Midbrain (tissue), 1 donor: ENCODE data around the gene ALCAM.
"Not testable (repeated sequence)": the region's sequence is repeated elsewhere in the genome, so short reads cannot be mapped to it uniquely, and the experiment has no call there.

Experiments used
- DNase-seq: peaks from one replicate; lab custom pipeline; 2025; lab: John Stamatoyannopoulos, UW

ALCAM gene

GRCh38 chr3:105388176-105388575 lies 21.5 kb downstream of the ALCAM start:
- DNase-seq, result no peak

GRCh38 chr3:105389759-105390158 lies 23.1 kb downstream of the ALCAM start:
- not testable (repeated sequence) for DNase-seq

DNA sequence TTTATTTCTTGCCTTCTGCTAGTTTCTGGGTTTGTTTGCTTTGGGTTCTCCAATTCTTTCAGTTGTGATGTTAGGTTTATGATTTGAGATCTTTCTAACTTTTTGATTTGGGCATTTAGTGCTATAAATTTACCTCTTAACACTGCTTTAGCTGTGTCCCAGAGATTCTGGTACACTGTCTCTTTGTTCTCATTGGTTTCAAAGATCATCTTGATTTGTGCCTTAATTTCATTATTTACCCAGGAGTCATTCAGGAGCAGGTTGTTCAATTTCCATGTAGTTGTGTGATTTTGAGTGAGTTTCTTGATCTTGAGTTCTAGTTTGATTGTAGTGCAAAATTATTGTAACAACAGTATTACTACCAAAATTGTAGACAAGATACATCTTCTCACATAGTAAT lies 25.9 kb downstream of the ALCAM start:
- DNase-seq, result not testable (repeated sequence)

DNA sequence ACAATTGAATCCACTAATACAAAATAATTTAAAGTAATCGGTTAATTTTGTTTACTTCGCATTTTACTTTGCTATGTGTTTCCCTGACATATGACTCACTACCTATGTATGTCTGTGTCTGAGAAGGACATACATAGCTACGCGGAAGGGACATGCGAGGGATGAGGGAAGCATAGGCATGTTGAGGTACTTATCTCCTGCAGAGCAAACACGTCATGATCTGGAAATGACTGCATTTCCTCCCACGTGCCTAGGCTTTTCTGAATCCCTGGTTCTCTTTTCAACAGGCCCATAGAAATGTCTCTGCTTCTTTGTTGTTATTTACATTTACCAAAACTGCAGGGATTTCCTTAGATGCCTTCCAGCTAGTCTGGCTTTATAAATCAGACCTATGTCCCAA lies 27.5 kb downstream of the ALCAM start:
- DNase-seq, result no peak

DNA sequence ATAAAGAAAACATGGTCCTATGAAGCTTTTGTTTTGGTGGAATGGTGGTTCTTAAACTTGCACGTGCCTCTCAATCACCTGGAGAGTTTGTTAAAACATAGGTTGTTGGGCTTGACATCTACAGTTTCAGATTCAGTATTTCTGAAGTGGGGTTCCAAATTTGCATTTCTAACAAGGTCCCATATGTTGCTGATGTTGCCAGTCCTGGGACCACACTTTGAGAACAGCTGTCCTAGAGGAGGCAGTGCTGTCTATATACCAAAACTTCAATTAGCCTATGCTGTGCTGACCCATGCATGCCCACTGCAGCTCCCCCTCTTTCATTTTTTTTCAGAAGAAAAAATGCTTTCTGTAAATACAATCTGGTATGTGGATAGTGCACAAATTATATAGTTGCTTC lies 31.3 kb downstream of the ALCAM start:
- DNase-seq, result no peak

DNA sequence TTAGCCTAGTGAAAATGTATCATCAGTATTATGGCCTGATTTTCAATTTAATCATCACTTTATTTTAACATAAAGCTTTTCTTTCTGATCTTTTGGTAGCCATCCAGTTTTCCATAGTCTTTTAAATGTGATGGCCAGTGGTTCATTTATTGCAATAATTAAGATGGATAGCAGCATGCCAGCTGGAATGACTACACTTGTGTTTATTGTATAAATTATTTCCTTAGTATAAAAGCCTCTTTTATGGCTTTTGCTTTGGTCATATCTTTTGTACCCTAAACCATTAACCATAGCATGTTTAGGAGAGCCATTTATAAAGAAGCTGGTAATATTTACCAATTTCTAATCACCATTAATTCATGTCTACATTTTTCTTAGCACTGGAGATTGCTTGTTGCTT lies 31.7 kb downstream of the ALCAM start:
- no peak for DNase-seq

GRCh38 chr3:105399062-105399461 lies 32.4 kb downstream of the ALCAM start:
- DNase-seq, result no peak

DNA sequence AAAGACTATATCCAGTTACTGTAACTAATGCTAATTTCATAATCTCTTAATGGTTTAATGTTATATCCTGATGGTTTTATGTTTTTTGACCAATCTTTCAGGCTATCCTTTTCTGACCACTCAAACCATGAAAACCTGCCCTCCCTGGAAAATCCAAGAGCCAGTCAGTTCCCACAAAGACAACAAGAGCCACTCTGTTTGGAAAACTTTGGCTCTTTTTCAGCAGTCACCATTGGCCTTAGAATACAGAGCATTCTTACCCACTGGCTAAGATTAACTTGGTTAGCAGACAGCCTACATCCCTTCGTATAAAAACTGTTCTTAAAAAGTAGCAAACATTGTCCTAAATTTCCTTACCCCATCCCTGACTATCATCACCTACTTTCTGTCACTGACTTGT lies 32.9 kb downstream of the ALCAM start:
- peak; percentile 82 for DNase-seq

DNA sequence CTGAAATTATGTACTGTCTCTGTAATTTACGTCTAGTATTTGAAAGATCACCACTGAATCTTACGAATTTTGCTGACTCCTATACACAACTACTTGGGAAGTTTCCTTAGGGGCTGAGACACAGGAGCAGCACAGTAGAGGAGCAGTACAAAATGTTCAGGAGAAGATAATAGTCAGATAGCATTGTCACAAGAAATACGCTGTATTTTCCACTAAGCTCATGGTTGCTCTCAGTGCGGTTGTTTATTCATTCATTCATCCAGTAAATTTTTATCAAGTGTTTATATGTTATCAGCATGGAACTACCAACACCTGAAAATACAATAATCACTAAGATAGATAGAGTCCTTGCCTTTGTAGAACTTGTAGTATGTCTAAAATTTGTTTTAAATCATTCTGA lies 34.5 kb downstream of the ALCAM start:
- DNase-seq, result no peak

DNA sequence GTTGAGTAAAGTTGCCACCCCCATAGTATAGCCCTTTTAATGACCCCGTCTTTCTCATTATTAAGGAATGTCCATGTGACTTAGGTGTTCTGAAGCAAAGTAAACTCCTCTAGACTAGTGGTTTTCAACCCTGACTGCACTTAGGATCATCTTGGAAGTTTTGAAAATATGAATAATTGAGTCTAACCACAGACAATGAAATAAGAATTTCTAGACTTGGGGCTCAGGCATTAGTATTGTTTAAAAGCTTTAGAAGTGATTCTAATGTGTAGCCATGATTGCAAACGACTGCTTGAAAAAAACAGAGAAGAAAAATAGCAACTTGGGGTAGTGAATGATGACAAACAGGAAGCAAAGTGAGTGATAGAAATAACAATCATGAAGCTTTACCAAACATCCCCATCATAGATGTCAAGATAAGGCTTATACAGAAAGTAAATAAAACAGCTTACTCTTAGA lies 35.0 kb downstream of the ALCAM start:
- no peak for DNase-seq

DNA sequence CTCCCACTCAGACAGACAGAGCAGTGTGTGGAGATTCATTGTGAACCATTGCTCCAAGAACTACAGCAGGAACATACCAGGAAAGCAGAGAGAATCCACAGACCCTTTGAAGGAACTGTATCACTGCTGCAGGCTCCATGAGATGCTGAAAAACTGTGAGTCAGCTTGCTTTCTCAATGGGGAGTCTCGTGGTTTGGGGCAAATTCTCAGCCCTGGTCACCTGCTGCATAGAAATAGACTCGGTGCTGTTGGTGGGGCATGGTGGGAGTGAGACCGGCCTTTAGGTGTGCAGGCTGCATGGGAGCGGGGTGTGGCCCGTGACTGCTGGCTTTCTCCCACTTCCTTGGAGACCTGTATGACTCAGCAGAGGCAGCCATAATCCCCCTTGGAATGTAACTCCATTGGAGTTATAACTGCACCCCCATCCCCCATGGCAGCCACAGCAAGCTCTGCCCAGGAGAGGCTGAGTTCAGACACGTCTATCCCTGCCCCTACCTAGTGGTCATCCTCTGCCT lies 35.6 kb downstream of the ALCAM start:
- DNase-seq, result no peak

DNA sequence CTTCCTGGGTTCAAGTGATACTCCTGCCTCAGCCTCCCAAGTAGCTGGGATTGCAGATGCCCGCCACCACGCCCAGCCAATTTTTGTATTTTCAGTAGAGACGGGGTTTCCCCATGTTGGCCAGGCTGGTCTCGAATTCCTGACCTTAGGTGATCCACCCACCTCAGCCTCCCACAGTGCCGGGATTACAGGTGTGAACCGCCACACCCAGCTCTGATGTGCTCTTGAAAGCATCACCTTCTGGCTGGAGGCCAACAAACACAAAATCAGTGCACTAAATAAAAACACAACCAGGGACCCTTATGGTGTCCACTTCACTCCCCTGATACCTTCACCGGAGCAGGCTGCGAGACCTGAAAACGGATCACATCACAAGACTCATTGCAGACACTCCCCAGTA lies 36.3 kb downstream of the ALCAM start:
- DNase-seq, result not testable (repeated sequence)

DNA sequence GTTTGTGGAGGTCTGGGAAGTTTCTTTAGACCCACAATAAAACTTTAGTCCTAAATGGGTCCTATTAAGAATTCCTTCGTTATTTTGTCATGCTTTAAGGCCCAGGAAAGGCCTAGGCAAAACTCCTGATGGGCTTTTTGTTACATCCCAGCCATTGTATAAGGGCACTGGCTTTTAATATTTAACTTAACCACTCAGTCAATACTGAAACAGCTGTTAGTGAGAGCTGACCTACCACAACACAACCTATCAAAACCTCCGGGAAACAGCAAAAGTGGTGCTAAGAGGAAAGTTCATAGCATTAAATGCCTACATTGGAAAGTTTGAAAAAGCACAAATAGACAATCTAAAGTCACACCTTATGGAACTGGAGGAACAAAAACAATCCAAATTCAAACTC lies 39.6 kb downstream of the ALCAM start:
- DNase-seq, result no peak

DNA sequence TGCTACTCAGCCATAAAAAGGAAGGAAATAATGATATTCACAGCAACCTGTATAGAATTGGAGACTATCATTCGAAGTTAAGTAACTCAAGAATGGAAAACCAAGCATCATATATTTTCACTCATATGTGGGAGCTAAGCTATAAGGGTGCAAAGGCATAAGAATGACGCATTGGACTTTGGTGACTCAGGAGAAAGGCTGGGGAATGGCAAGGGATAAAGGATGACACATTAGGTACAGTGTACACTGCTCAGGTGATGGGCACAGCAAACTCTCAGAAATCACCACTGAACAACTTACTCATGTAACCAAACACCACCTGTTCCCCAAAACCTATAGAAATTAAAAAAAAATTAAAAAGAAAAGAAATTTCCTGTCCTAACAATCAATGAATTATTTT lies 42.7 kb downstream of the ALCAM start:
- no peak for DNase-seq

DNA sequence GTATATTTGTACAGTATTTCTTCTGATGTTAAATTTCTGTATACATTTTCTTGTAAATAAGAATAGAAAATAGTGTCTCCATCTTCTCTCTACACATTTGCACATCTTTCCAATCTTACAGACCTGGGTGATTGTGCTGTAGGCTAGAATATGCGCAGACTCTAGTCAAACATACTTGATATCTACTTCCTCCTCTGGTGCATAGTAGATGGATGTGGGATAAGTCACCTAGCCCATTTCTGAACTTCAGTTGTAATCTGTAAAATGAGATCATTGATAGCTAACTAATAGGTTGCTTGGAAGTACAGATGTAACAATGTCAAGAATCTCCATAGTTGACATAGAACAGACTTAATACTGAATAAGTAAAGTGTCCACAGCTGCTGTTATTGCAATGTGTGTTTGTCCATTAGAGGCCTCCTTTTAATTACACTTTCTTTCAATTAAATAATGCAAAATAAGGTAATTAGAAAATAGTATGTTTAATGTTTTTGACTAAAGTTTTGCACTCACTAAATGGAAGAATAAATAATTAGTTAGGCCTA lies 46.7 kb downstream of the ALCAM start:
- no peak for DNase-seq

- peak; percentile 34 for DNase-seq
These were observed 48.1 kb downstream of the ALCAM start for GRCh38 chr3:105414841-105415240.

- DNase-seq, result no peak
These were observed 49.2 kb downstream of the ALCAM start for GRCh38 chr3:105415951-105416350.

DNA sequence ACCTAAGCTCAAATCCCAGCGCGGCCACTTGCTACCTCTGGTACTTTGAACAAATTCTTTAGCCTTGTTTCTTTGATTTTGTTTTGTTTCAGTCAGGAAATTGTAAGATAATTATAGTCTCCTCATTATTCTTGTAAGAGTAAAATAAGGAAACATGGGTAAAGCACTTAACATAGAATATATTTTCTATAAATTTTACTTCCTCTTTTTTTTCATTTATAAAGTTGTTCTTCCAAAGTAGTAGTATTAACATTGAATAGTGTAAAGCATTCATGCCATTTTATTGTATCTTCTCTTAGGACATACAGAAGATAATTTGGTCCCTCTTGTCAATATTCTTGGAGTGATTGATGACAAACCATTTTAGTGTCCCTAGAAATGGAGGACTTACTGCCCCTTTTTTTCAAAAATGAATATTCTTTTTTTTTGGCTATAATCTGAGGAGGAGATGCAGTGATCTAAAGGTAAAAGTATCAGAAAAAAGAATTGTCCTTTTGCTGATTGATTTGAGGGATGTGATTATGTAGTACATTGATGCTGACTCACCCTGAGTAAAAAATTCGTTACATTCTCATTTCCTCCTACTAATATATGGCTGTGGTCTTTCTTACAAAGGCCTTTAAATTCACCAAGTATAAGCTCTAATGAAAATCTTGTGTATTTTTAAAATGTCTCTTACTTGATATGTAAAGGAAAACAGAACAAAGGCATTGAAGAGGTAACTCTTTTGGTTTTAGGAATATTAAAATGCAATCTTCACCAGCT lies 51.0 kb downstream of the ALCAM start:
- DNase-seq, result no peak

- DNase-seq, result no peak
These were observed 55.9 kb downstream of the ALCAM start for GRCh38 chr3:105422645-105423044.

GRCh38 chr3:105423397-105423796 lies 56.7 kb downstream of the ALCAM start:
- DNase-seq, result no peak

DNA sequence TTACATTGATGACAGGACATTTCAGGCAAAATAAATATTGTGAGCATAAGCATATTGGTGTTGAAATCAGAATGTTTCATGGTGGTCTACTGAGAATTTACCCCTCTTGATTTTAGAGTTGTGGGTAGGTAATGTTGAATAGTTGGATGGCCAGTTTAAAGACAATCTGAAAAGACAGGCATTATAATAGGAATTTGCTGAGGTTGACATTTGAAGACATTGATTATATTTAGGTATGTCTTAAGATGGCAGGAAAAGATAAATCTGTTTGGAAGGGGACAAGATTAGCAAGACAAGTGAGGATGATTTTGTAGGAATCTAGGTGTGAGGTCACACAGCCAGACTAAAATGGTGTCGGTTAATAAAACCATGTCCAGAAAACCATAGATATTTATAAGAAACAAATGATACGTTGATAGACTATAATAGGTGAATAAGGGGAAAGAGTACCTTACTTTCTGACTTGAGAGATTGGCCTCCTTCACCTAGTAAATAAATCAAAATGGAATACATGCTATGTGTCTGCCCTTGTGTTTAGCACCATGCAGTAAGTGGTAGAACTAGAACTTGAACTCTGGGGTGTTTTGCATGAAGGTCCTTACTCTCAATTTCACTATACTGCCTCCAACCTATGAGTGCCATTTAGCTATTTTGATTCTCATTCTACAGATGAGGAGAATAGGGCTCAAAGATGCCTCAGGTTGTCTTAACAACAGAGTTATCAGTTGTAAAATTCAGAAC lies 57.9 kb downstream of the ALCAM start:
- DNase-seq, result no peak

DNA sequence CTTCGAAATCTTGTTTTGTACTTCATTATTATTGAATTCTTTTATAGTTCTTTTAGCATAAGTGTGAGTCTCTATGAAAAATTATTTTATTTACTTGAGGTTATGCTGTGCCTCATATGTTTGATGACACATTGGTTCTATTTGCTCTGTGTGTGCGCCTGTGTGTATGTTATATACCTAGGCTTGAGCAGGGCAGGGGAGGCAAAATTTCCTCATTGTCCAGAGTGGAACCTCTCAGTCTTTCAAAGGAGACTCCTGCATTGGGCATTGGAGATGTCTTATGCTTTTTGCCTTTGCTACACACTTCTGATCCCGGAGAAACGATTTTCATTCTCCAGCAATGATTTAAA lies 58.4 kb downstream of the ALCAM start:
- DNase-seq, result no peak

DNA sequence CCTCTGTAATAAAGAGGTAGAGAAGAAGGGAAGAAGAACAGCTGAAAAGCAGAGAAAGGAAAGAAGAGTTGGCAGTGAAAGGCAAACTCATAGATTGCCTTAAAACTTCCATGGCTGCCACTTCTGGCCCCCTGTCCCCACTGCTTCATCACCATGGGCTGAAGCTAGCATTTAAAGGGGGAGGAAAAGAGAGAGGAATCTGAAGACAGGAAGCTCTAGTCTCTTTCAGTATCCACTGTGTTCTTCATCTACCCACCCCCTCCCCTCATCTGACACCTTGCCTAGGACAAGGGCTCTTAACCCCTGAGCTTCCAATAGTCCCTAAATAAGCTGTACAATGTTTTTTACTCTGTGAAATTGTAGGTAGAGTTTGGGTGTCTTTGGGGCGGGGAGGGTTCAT lies 60.6 kb downstream of the ALCAM start:
- DNase-seq, result no peak
